ENCODE data around the gene BBC3. TPM values are rescaled to one million over a fixed set of nuclear protein-coding genes. Genes with fewer than 3 reads are reported as not detected.
A peak's percentile ranks its signal among the peaks of the same experiment; 100 is the strongest.
"Not testable (repeated sequence)": the region's sequence is repeated elsewhere in the genome, so short reads cannot be mapped to it uniquely, and the experiment has no call there.

BBC3 gene, protein sequence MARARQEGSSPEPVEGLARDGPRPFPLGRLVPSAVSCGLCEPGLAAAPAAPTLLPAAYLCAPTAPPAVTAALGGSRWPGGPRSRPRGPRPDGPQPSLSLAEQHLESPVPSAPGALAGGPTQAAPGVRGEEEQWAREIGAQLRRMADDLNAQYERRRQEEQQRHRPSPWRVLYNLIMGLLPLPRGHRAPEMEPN
- 10 to 100 TPM; 13.8 to 14.6 TPM for total RNA-seq

DNA sequence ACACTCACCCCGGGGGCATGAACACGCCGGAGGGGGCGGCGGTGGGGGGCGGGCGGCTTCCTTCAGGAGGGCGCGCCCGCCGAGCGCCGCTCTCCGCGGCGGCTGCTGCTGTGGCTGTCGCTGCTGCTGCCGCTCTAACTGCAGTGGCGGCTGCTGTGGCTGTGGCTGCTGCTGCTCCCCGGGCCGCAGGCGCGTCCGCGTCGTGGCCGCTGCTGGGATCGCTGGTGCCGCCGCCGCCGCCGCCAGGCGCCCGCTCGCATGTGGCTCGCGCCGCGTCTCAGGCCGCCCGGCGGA is at the start of gene BBC3:
BBC3 (minus strand) TSS at position 279 of the 294 bp plus-strand sequence. CDS start 2,768 bp downstream, outside the sequence.
- Mint-ChIP-seq H3K36me3 (no peaks in the 10 kb centered on the region), H3K27me3 (no peaks in the 10 kb centered on the region), H3K9me3 (no peaks in the 10 kb centered on the region), H3K27ac (peak within 1 kb of the TSS; percentile 63), H3K4me1 (ENCODE audit: low read depth) (peaks cover 24% of the 10 kb centered on the region), H3K4me3 (peak within 1 kb of the TSS; percentile 71)
- ChIA-PET POLR2A (no interaction called here), CTCF (no interaction called here)
- no peak for DNase-seq
- intact Hi-C loops (cut with micrococcal nuclease): loop anchor here (1.0 kb wide), 1 partner anchor 13 kb away; no protein-coding TSS in a partner anchor

DNA sequence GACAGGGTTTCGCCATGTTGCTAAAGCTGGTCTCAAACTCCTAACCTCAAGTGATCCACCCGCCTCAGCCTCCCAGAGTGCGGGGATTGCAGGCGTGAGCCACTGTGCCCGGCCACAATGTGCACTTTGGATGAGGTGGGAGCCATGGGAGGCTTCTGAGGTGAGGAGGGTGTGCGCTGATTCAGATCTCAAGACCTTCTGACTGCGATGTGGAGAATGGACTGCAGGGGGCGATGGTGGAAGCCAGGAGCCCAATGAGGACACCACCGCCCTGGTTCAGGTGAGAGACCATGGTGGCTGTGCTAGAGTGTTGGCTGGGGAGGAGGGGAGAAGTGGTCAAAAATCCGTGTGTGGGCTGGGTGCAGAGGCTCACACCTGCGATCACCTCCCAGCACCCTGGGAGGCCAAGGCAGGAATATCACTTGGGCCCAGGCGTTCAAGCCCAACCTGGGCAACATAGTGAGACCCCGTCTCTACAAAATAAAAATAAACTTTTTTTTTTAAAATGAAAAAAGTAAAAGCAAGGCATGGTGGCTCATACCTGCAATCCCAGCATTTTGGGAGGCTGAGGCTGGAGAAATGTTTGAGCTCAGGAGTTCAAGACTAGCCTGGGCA is 49.3 kb upstream of the BBC3 start:
- no peak overlapping the region for H3K4me3 Mint-ChIP-seq
- ChIA-PET POLR2A (interaction anchor here (0.7 kb wide), 2 partner anchors 259 to 366 kb away, joined by 3 to 6 read pairs; no protein-coding TSS in a partner anchor), CTCF (interaction anchor here (1.4 to 1.7 kb wide), 2 partner anchors 12 to 69 kb away, joined by 4 to 5 read pairs; partner anchors contain the start of gene DHX34)
- H3K27ac Mint-ChIP-seq: no peak overlapping the region
- H3K27me3 Mint-ChIP-seq: no peaks in the 10 kb centered on the region
- peaks cover 9% of the 10 kb centered on the region for H3K36me3 Mint-ChIP-seq
- no peaks in the 10 kb centered on the region for H3K9me3 Mint-ChIP-seq
- DNase-seq: peak; percentile 77
- peaks cover 13% of the 10 kb centered on the region for H3K4me1 Mint-ChIP-seq (ENCODE audit: low read depth)
- intact Hi-C loops (cut with micrococcal nuclease): no loop called here

DNA sequence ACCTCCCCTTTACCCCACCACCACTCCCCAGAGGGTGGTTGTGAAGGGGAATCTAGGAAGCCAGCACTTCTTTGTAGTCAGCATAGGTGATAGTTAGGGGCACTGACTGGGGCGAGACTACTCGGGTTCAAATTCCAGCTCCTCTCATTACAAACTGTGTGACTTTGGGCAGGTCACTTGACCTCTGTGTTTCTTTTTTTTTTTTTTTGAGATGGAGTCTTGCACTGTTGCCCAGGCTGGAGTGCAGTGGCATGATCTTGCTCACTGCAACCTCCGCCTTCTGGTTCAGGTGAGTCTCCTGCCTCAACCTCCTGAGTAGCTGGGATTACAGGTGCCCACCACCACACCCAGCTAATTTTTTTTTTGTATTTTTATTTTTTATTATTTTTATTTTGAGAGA is 45.5 kb upstream of the BBC3 start:
- DNase-seq; H3K27ac Mint-ChIP-seq; H3K4me3 Mint-ChIP-seq; intact Hi-C loops (cut with micrococcal nuclease); H3K36me3 Mint-ChIP-seq; H3K9me3 Mint-ChIP-seq; H3K27me3 Mint-ChIP-seq: not testable (repeated sequence)
- CTCF ChIA-PET: interaction anchor here (1.0 to 3.9 kb wide), 4 partner anchors 9 to 264 kb away, joined by 3 to 29 read pairs (median 9); partner anchors contain the start of gene DHX34
- POLR2A ChIA-PET: interaction anchor here (1.9 to 3.4 kb wide), 2 partner anchors 20 to 50 kb away, joined by 4 to 38 read pairs; partner anchors contain the start of gene CCDC9
- H3K4me1 Mint-ChIP-seq (ENCODE audit: low read depth): peaks cover 21% of the 10 kb centered on the region

DNA sequence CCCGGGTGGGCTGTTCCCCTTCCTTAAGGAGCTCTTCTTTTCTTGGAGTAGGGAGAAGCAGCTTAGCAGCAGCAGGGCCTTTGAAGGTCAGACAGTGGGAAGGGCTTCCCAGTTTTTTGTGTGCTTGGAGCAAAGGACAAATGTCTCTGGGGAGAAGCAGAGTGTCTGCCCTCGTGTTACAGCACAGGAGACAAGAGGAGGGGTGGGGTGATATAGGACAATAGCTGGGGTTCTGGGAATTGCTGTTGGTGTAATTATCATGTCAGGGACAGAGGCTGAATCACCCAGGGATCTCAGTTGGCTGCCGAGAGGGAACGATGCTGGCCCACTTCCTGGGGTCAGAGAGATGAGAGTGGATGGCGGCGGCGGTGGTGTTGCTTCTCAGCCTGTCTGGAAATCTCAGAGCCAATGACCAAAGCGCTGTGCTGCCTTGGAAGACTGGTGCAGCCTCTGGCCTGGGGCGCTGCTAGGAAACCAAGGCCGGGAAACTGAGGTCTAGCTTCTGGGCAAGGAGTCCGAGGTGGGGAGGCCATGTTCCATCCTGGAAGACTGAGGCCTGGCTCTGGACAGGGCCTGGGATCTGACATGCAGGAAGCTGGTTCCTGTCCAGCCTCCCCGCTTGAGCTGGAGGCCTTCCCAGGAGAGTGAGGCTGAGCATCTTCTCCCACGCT is 44.9 kb upstream of the BBC3 start:
- ChIA-PET POLR2A (interaction anchor here (0.6 to 3.4 kb wide), 4 partner anchors 9 to 240 kb away, joined by 3 to 38 read pairs (median 4); partner anchors contain the start of gene CCDC9), CTCF (interaction anchor here (1.0 to 3.9 kb wide), 8 partner anchors 9 to 263 kb away, joined by 3 to 29 read pairs (median 4); partner anchors contain the start of gene DHX34)
- Mint-ChIP-seq H3K4me1 (ENCODE audit: low read depth) (peaks cover 21% of the 10 kb centered on the region), H3K9me3 (no peaks in the 10 kb centered on the region), H3K27ac (peak overlapping the region; percentile 34), H3K27me3 (no peaks in the 10 kb centered on the region), H3K4me3 (peak overlapping the region; percentile 69), H3K36me3 (peaks cover 11% of the 10 kb centered on the region)
- no peak for DNase-seq
- intact Hi-C loops (cut with micrococcal nuclease): no loop called here

DNA sequence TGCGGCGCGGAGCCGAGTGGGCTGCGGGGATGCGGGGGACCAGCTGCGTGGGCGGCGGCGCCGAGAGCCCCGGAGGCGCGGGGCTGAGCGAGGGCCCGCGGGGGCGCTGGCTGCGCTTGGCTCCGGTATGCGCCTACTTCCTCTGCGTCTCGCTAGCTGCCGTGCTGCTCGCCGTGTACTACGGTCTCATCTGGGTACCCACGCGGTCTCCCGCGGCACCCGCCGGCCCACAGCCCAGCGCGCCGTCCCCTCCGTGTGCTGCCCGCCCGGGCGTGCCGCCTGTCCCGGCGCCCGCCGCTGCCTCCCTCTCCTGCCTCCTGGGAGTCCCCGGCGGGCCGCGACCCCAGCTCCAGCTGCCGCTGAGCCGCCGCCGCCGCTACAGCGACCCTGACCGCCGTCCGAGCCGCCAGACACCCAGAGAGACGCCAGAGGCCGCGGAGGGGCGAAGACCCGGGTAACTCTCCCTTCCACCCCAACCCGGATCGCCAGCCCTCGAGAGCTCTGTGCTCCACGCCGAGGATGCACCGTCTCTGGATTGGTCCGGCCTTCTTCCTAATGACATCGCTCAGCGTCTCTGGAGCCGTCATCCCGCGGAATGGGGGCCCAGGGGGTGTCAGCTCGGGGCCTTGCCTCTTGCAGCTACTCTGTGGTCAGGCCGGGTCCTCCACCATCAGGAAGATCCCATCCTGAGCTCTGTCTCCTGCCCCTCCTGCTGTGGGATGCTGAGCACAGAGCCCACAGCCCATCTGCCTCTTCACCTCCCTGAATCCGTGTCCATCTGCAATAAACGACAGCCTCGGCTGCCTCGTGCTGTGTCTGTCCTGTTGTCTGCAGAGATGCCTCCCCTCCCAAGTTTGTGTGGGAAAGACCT is 44.1 kb upstream of the BBC3 start:
- peaks cover 13% of the 10 kb centered on the region for H3K36me3 Mint-ChIP-seq
- intact Hi-C loops (cut with micrococcal nuclease): loop anchor here (1.0 to 5.0 kb wide), 4 partner anchors 18 to 327 kb away; partner anchors contain the start of genes DHX34 and ZC3H4
- POLR2A ChIA-PET: interaction anchor here (0.6 to 3.4 kb wide), 5 partner anchors 10 to 241 kb away, joined by 3 to 38 read pairs (median 4); partner anchors contain the start of gene CCDC9
- CTCF ChIA-PET: interaction anchor here (0.7 to 3.9 kb wide), 11 partner anchors 10 to 262 kb away, joined by 3 to 29 read pairs (median 4); partner anchors contain the start of gene DHX34
- peak overlapping the region; percentile 69 for H3K4me3 Mint-ChIP-seq
- H3K27ac Mint-ChIP-seq: no peak overlapping the region
- H3K27me3 Mint-ChIP-seq: no peaks in the 10 kb centered on the region
- H3K9me3 Mint-ChIP-seq: no peaks in the 10 kb centered on the region
- DNase-seq: peak; percentile 31
- H3K4me1 Mint-ChIP-seq (ENCODE audit: low read depth): peaks cover 21% of the 10 kb centered on the region

DNA sequence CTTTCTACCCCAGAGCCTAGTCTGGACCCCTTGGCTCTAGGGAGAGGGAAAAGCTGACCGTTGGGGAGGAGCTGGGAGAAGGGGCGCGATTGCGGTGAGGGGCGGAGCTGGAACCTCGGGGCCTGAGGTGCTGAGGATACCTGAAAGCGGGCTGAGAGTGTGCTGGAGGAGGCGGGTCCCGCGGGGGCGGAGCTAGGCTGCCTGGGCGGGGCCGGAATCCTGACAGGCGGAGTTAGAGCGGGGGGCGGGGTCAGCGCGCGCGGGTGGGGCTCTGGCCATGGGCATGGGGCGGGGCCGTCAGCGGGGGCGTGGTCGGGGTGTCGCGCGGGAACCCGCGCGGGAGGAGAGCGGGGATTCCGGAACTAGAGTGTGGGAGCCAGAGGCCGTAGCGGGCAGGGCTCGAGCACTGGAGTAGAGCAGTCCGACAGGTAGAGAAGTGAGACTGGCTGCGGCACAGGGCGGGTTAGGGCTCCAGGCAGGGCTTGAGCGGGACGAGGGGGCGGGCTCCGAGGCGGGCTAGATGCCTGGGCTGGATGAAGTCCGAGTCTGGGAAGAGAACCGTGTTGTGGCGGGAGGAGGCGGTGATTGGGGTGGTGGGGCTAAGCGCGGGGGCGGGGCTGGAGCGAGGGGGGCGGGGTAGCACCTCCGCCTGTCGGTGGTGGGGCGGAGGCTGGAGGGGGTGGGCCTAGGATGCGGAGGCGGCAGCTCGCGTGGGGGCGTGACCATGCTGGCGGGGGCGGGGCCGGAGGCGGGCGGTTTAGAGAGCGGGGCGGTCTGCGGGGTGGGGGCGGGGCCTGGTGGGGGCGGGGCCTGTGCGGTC is 43.3 kb upstream of the BBC3 start, which contains the start of gene INAFM1:
INAFM1 (plus strand) TSS at position 815 of the 820 bp plus-strand sequence. CDS start 35 bp downstream, outside the sequence.
- intact Hi-C loops (cut with micrococcal nuclease): loop anchor here (1.0 to 5.0 kb wide), 4 partner anchors 17 to 328 kb away; partner anchors contain the start of genes DHX34 and ZC3H4
- ChIA-PET POLR2A (interaction anchor here (0.6 to 3.4 kb wide), 10 partner anchors 9 to 488 kb away, joined by 3 to 38 read pairs (median 4); partner anchors contain the start of genes CCDC9, DHX34 and ZC3H4), CTCF (interaction anchor here (0.7 to 3.9 kb wide), 13 partner anchors 11 to 490 kb away, joined by 3 to 29 read pairs (median 3); partner anchors contain the start of genes CCDC9, DHX34 and NAPA)
- H3K27ac Mint-ChIP-seq: peak within 1 kb of the TSS; percentile 97
- H3K4me3 Mint-ChIP-seq: peak within 1 kb of the TSS; percentile 92
- peak; percentile 99 for DNase-seq
- H3K4me1 Mint-ChIP-seq (ENCODE audit: low read depth): peaks cover 21% of the 10 kb centered on the region
- peaks cover 14% of the 10 kb centered on the region for H3K36me3 Mint-ChIP-seq
- H3K9me3 Mint-ChIP-seq: no peaks in the 10 kb centered on the region
- no peaks in the 10 kb centered on the region for H3K27me3 Mint-ChIP-seq

DNA sequence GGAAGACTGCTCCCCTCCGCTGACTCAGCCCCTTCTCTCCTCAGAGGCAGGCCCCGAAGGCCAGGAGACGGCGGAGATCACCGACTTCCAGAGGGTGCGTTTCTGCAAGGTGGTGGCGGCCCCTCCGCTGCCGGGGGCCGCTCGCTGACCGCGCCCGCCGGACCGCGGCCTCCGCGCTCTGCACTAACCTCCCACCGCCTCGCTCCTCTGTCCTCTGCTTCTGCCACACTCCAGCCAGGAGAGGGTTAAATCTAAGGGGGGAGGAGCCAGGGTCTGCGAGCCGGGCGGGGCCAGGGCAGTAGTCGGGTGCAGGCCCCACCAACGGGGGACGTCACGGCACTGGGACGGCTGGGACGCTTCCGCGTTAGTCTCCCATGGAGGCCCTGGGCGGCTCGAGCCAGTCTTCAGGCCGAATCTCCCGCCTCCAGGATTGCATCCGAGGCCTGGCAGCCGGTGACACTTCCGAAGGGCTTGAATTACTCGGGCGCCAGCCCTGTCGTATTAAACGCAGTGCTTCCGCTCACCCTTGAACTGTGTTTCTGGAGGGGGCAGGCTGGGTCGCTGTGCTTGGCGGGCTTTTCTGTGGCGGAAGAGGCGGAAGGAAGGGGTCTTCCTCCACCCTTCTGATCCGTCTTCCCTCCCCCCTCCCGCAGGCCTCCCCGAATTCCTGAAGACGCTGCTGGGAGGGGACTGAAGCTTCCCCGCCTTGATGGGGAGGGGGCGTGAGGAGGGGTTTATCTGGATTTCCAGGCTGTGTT is 42.5 kb upstream of the BBC3 start:
- H3K9me3 Mint-ChIP-seq: no peaks in the 10 kb centered on the region
- CTCF ChIA-PET: interaction anchor here (0.8 to 3.9 kb wide), 7 partner anchors 12 to 489 kb away, joined by 3 to 29 read pairs (median 5); partner anchors contain the start of genes CCDC9 and NAPA
- peak overlapping the region; percentile 97 for H3K27ac Mint-ChIP-seq
- peaks cover 21% of the 10 kb centered on the region for H3K4me1 Mint-ChIP-seq (ENCODE audit: low read depth)
- peak overlapping the region; percentile 92 for H3K4me3 Mint-ChIP-seq
- POLR2A ChIA-PET: interaction anchor here (0.6 to 3.4 kb wide), 8 partner anchors 17 to 487 kb away, joined by 3 to 38 read pairs (median 4); partner anchors contain the start of genes CCDC9, DHX34 and ZC3H4
- H3K27me3 Mint-ChIP-seq: no peaks in the 10 kb centered on the region
- DNase-seq: peak; percentile 93
- intact Hi-C loops (cut with micrococcal nuclease): loop anchor here (1.0 to 5.0 kb wide), 5 partner anchors 16 to 329 kb away; partner anchors contain the start of genes DHX34 and ZC3H4
- peaks cover 14% of the 10 kb centered on the region for H3K36me3 Mint-ChIP-seq

DNA sequence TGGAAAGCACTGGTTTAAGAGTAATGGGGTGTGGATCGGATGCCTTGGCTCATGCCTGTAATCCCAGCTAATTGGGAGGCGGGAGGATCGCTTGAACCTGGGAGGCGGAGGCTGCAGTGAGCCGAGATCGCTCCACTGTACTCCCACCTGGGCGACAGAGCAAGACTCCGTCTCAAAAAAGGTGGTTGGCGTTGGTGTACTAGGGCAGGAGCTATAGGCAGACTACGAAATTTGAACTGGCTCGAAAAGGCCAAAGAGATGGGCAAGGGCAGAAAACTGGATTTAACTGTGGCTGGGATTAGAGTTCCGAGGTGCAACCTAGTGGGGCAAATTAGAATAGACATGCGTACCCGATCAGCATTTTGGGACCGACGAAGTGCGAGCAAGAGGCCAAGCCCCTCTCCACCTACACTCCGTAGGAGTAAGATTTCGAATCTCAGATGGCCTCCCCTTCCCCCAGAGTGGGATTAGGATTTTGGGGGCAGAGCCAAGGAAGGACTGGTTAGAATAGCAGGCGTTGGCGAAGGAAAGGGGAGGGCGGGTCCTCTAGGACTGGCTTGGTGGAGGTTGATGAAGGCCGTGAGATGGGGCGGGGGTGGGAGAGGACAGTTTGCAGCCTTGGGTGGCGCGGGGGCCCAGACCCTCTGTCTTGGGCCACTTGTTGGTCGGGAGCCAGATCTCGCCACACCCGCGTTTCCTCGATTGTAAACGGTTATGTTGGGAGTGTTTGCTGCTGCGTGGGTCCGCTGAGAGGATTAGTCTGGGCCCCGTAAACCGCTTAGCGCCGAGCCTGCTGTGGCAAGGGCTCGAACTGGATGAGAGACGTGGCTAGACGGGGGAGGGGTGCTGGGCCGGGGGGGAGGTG is 41.7 kb upstream of the BBC3 start:
- no peak for DNase-seq
- POLR2A ChIA-PET: no interaction called here
- H3K9me3 Mint-ChIP-seq: no peaks in the 10 kb centered on the region
- CTCF ChIA-PET: no interaction called here
- peak overlapping the region; percentile 71 for H3K27ac Mint-ChIP-seq
- no peaks in the 10 kb centered on the region for H3K27me3 Mint-ChIP-seq
- peaks cover 14% of the 10 kb centered on the region for H3K36me3 Mint-ChIP-seq
- H3K4me3 Mint-ChIP-seq: peak overlapping the region; percentile 92
- intact Hi-C loops (cut with micrococcal nuclease): loop anchor here (2.0 to 5.0 kb wide), 2 partner anchors 46 to 330 kb away; no protein-coding TSS in a partner anchor
- peaks cover 18% of the 10 kb centered on the region for H3K4me1 Mint-ChIP-seq (ENCODE audit: low read depth)

DNA sequence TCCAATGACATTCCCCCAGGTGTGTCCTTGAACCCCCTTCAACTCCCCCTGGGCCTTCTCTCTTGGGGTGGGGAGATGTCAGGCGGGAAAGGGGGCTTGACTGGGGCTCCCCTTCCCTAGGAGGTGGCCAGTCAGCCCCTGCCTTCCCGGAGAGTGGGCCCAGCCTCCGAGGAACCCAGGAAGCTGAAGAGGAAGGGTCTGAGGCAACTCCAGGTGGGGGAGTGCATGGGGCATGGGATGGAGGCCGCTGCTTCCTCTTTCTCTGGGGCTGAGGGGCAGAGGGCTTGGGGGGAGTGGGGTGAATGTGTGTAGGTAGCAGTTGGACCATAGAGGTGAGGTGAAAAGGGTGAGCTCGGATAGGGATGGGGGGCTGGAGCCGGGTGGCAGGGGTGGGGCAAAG is 41.0 kb upstream of the BBC3 start:
- no peak overlapping the region for H3K4me3 Mint-ChIP-seq
- H3K27me3 Mint-ChIP-seq: no peaks in the 10 kb centered on the region
- intact Hi-C loops (cut with micrococcal nuclease): loop anchor here (2.0 to 5.0 kb wide), 2 partner anchors 45 to 330 kb away; no protein-coding TSS in a partner anchor
- CTCF ChIA-PET: no interaction called here
- no peak overlapping the region for H3K27ac Mint-ChIP-seq
- peaks cover 17% of the 10 kb centered on the region for H3K36me3 Mint-ChIP-seq
- POLR2A ChIA-PET: no interaction called here
- H3K9me3 Mint-ChIP-seq: no peaks in the 10 kb centered on the region
- no peak for DNase-seq
- peaks cover 17% of the 10 kb centered on the region for H3K4me1 Mint-ChIP-seq (ENCODE audit: low read depth)
